Measurements from ENCODE around the gene PRODH2.
"Not testable (repeated sequence)": the region's sequence is repeated elsewhere in the genome, so short reads cannot be mapped to it uniquely, and the experiment has no call there.

DNA sequence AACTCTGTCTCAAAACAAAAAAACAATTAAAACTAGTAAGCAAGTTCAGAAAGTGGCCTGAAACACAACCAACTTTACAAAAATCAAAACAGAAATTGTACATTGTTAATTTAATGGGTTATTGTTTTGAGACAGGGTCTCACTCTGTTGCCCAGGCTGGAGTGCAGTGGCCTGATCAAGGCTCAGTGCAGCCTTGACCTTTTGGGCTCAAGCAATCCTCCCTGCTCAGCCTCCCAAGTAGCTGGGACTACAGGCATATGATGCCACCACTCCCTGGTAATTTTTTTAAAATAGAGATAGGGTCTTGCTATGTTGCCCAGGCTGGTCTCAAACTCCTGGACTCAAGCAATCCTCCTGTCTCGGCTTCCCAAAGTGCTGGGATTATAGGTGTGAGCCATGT is 17.1 kb downstream of the PRODH2 start:
- TF ChIP-seq, protein P1, sequence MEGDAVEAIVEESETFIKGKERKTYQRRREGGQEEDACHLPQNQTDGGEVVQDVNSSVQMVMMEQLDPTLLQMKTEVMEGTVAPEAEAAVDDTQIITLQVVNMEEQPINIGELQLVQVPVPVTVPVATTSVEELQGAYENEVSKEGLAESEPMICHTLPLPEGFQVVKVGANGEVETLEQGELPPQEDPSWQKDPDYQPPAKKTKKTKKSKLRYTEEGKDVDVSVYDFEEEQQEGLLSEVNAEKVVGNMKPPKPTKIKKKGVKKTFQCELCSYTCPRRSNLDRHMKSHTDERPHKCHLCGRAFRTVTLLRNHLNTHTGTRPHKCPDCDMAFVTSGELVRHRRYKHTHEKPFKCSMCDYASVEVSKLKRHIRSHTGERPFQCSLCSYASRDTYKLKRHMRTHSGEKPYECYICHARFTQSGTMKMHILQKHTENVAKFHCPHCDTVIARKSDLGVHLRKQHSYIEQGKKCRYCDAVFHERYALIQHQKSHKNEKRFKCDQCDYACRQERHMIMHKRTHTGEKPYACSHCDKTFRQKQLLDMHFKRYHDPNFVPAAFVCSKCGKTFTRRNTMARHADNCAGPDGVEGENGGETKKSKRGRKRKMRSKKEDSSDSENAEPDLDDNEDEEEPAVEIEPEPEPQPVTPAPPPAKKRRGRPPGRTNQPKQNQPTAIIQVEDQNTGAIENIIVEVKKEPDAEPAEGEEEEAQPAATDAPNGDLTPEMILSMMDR (conservative IDR thresholded peaks at IDR 0.05) = not testable (repeated sequence)
- TF ChIP-seq EZH2 (IDR thresholded peaks at IDR 0.05; ENCODE audit: low read depth) = not testable (repeated sequence)
